ENCODE results near the gene RHCG. TPM values are rescaled to one million over a fixed set of nuclear protein-coding genes. Genes with fewer than 3 reads are reported as not detected.

RHCG gene
- total and polyA plus RNA-seq, 7 donors, result 0.30 to 0.66 (median 0.43) TPM; not detected in 3

DNA sequence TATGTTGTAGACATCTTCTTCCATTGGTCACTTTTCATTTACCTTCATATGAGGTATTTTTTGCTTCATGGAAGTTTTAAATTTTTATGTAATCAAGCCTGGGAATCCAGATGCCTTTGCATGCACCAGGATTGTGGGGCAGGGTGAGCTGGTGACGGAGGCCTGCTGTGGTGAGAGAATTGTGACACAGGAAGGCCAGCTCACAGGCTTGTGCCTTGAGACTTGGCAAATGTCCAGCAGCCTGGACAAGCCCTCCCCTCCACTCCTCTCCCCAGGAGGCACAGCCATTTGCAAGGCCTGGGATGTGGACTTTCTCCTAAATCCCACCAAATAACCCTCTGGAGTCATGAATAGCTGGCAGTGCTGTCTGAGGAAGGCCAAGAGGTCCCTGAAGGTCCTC, 67.4 kb downstream of the RHCG start:
- Histone ChIP-seq H3K36me3 (ENCODE audit: insufficient read depth in 1 of 2, low read depth in 1 of 2) (no peaks in the 10 kb centered on the region), H3K4me3 (no peak overlapping the region), H3K4me1 (peaks cover 8% of the 10 kb centered on the region), H3K9me3 (no peaks in the 10 kb centered on the region), H3K27me3 (ENCODE audit: insufficient read depth in 3 of 3, low read length in 2 of 3) (peaks cover 0 to 4% (median 0%) of the 10 kb centered on the region in 3 donors), H3K27ac (no peak overlapping the region)
- DNase-seq (no peak), ATAC-seq (no peak)
- 60 to 80% (median 63%) methylated on average over 1 of the region's 1 CpG for WGBS, 3 donors
- TF ChIP-seq, protein P1, sequence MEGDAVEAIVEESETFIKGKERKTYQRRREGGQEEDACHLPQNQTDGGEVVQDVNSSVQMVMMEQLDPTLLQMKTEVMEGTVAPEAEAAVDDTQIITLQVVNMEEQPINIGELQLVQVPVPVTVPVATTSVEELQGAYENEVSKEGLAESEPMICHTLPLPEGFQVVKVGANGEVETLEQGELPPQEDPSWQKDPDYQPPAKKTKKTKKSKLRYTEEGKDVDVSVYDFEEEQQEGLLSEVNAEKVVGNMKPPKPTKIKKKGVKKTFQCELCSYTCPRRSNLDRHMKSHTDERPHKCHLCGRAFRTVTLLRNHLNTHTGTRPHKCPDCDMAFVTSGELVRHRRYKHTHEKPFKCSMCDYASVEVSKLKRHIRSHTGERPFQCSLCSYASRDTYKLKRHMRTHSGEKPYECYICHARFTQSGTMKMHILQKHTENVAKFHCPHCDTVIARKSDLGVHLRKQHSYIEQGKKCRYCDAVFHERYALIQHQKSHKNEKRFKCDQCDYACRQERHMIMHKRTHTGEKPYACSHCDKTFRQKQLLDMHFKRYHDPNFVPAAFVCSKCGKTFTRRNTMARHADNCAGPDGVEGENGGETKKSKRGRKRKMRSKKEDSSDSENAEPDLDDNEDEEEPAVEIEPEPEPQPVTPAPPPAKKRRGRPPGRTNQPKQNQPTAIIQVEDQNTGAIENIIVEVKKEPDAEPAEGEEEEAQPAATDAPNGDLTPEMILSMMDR (IDR thresholded peaks at IDR 0.05), result no peak
- intact Hi-C loops (cut with DNase I), result no loop called here

DNA sequence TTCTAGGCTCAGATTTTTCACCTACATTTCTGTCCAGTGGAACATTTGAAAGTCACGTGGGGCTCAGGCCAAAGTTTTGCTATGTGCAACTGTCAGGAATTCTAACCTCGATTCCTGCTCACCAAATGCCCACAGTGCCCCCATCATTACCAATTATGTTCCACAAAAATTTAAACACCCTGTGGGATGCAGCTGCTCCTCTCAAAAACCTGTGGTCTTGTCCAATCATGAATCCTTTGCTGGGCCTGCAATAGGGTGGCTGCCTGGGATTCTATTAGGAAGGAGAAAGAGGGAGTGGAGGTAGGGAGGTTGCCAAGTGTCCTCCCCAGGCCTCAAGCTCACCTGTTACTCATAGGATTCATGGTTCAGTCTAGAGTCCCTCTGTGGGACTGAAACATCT, 68.1 kb downstream of the RHCG start:
- TF ChIP-seq, protein P1 (IDR thresholded peaks at IDR 0.05), result no peak
- H3K4me1 ChIP-seq, result peaks cover 8% of the 10 kb centered on the region
- no peaks in the 10 kb centered on the region for H3K9me3 ChIP-seq
- no peak overlapping the region for H3K4me3 ChIP-seq
- no peak overlapping the region for H3K27ac ChIP-seq
- intact Hi-C loops (cut with DNase I), result no loop called here
- ATAC-seq, result no peak
- no peaks in the 10 kb centered on the region for H3K36me3 ChIP-seq (ENCODE audit: insufficient read depth in 1 of 2, low read depth in 1 of 2)
- DNase-seq, result no peak
- whole genome bisulfite sequencing, 3 donors, result 60 to 70% (median 65%) methylated on average over 2 of the region's 2 CpGs
- peaks cover 0 to 6% (median 0%) of the 10 kb centered on the region in 3 donors for H3K27me3 ChIP-seq (ENCODE audit: insufficient read depth in 3 of 3, low read length in 2 of 3)

DNA sequence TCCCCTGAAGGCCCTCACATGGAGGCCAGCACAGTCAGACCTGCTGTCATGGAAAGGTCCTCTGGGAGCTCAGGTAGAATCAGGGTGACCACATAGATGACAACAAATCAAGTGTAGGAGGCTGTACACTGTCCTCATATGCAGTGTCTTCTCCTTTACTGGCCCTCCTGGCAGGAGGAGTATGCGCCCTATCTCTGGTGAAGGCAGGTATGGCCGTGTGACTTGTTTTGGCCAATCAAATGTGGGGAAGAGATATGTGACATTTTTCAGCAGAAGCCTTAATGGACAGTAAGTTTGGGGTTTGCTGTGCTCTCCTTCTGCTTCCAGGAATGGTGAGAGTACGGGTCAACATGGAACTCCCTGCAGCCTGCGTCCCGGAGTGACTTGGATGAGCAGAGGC, 69.9 kb downstream of the RHCG start:
- WGBS, 3 donors, result 86 to 90% (median 89%) methylated on average over 5 of the region's 5 CpGs
- Histone ChIP-seq H3K27ac (no peak overlapping the region), H3K9me3 (no peaks in the 10 kb centered on the region), H3K4me1 (peaks cover 8% of the 10 kb centered on the region), H3K27me3 (ENCODE audit: insufficient read depth in 3 of 3, low read length in 2 of 3) (peaks cover 0 to 13% (median 3%) of the 10 kb centered on the region in 3 donors), H3K36me3 (ENCODE audit: insufficient read depth in 1 of 2, low read depth in 1 of 2) (no peaks in the 10 kb centered on the region), H3K4me3 (no peak overlapping the region)
- TF ChIP-seq, protein P1 (IDR thresholded peaks at IDR 0.05), result no peak
- no peak for DNase-seq
- intact Hi-C loops (cut with DNase I), result no loop called here
- ATAC-seq, result no peak

DNA sequence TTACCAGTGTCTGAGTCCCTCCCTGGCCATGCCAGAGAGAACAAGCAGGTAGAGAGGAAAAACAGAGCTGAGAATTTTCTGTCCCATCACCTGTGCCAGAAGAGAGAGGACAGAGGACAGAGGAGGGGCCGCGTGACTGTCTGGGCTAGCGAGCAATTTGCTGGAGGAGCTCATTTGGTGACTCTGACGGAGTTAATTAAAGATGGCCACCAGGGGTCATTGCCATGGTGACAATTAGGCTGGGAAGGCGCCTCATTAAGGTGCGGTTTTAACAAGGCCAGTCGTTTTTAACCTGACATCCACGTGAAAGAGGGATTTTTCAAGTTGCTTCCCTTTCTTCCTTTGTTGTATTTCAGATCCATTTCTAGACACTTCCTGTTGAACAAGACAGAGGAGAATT, 72.4 kb downstream of the RHCG start:
- intact Hi-C loops (cut with DNase I), result no loop called here
- TF ChIP-seq, protein P1 (IDR thresholded peaks at IDR 0.05), result no peak
- WGBS, 3 donors, result 18 to 26% (median 20%) methylated on average over 8 of the region's 8 CpGs
- DNase-seq, result no peak
- Histone ChIP-seq H3K36me3 (ENCODE audit: insufficient read depth in 1 of 2, low read depth in 1 of 2) (no peaks in the 10 kb centered on the region), H3K27me3 (ENCODE audit: insufficient read depth in 3 of 3, low read length in 2 of 3) (peaks cover 0 to 38% (median 7%) of the 10 kb centered on the region in 3 donors), H3K4me1 (no peaks in the 10 kb centered on the region), H3K4me3 (no peak overlapping the region), H3K27ac (no peak overlapping the region), H3K9me3 (no peaks in the 10 kb centered on the region)
- ATAC-seq, result no peak

Other genes starting within 250 kb of the RHCG start
- 10 to 100 TPM; 47.7 to 56.0 (median 51.1) TPM for gene POLG, start 161.8 kb downstream of the RHCG start, total RNA-seq
- gene POLG, start 161.8 kb downstream of the RHCG start, polyA plus RNA-seq, result 10 to 100 TPM; 32.6 to 64.5 (median 58.4) TPM
- gene TICRR, start 78.9 kb upstream of the RHCG start, total RNA-seq, result under 1 TPM in 2 of 4 donors, not detected in 2; 0.04 TPM
- under 1 TPM in 1 of 3 donors, not detected in 2; 0.01 TPM for gene TICRR, start 78.9 kb upstream of the RHCG start, polyA plus RNA-seq
- 1 to 10 TPM in 2 of 4 donors, under 1 TPM in 2; 0.40 to 2.1 (median 0.81) TPM for gene KIF7, start 158.9 kb upstream of the RHCG start, total RNA-seq
- under 1 TPM; 0.20 to 0.32 (median 0.26) TPM for gene KIF7, start 158.9 kb upstream of the RHCG start, polyA plus RNA-seq
- gene PLIN1, start 182.8 kb upstream of the RHCG start, total RNA-seq, result 1 to 10 TPM in 3 of 4 donors, under 1 TPM in 1; 0.79 to 6.3 (median 3.3) TPM
- 1 to 10 TPM; 2.3 to 8.3 (median 6.9) TPM for gene PLIN1, start 182.8 kb upstream of the RHCG start, polyA plus RNA-seq
- gene PEX11A, start 194.2 kb upstream of the RHCG start, total RNA-seq, result 10 to 100 TPM in 1 of 4 donors, 1 to 10 TPM in 3; 5.5 to 14.2 (median 7.8) TPM
- gene PEX11A, start 194.2 kb upstream of the RHCG start, polyA plus RNA-seq, result 10 to 100 TPM in 2 of 3 donors, 1 to 10 TPM in 1; 6.6 to 11.4 (median 11.0) TPM
- gene WDR93, start 194.2 kb upstream of the RHCG start, total RNA-seq, result not detected
- under 1 TPM in 1 of 3 donors, not detected in 2; 0.03 TPM for gene WDR93, start 194.2 kb upstream of the RHCG start, polyA plus RNA-seq

Data from psoas muscle (tissue), 8 donors.